ENCODE measurements around the gene SPTSSB. TPM values are rescaled to one million over a fixed set of nuclear protein-coding genes. Genes with fewer than 3 reads are reported as not detected.

SPTSSB gene
- total RNA-seq, 2 donors from 2014 or later: 0.32 TPM; not detected in 1

- Mint-ChIP-seq H3K27ac (no peak overlapping the region), H3K27me3 (peaks cover 21% of the 10 kb centered on the region), H3K4me1 (peaks cover 17% of the 10 kb centered on the region), H3K4me3 (peak overlapping the region; percentile 93), H3K36me3 (ENCODE audit: low read depth) (no peaks in the 10 kb centered on the region)
- H3K9me3 ChIP-seq (ENCODE audit: control insufficient read depth, low read length, poor library complexity, severe bottlenecking): no peaks in the 10 kb centered on the region
- no peak for DNase-seq
- peak; percentile 66 for ATAC-seq
These were observed 1.3 kb upstream of the SPTSSB start for GRCh38 chr3:161372321-161373260.

DNA sequence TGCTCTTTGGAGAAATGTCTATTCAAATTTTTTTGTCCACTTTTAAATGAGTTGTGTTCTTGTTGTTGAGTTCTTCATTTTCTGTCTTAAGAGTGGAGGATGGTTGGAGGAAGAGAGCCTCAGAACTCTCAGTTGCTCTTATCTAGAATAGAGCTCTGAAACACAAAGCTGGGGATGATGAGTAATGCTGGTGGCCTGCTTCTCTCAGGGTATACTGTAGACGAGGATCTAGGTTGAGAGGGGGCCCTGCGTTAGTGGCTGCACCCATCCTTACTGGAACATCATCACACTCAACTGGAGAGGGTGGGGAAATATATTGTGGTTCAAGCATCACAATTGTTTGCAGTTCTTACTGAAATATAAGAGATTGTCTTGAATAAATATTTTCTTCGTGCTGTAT lies 1.8 kb downstream of the SPTSSB start:
- H3K36me3 Mint-ChIP-seq (ENCODE audit: low read depth): no peaks in the 10 kb centered on the region
- peaks cover 17% of the 10 kb centered on the region for H3K4me1 Mint-ChIP-seq
- no peak overlapping the region for H3K27ac Mint-ChIP-seq
- H3K9me3 ChIP-seq (ENCODE audit: control insufficient read depth, low read length, poor library complexity, severe bottlenecking): no peaks in the 10 kb centered on the region
- H3K4me3 Mint-ChIP-seq: no peak overlapping the region
- ATAC-seq: no peak
- DNase-seq: no peak
- H3K27me3 Mint-ChIP-seq: peaks cover 35% of the 10 kb centered on the region

DNA sequence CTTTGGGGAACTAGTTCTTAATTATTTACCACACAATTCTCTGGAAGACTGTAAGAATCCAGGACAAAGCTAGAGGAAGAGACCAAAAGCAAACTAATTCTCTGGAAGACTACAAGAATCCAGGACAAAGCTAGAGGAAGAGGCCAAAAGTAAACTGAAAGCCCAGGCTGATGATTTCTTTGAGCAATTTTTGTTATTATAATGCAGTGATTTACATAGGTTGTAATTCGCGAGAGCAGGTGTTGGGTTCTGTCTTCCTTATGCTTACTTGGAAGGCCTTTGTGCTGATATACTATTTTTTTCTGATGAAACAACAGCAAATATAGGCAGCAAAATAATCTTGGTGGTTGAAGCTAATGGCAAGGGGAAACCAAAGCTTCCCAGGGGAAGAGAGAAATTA lies 5.2 kb downstream of the SPTSSB start:
- ATAC-seq: no peak
- H3K27ac Mint-ChIP-seq: no peak overlapping the region

GRCh38 chr3:161358488-161358887 lies 12.8 kb downstream of the SPTSSB start:
- H3K9me3 ChIP-seq (ENCODE audit: control insufficient read depth, low read length, poor library complexity, severe bottlenecking): no peaks in the 10 kb centered on the region
- no peak for DNase-seq
- no peaks in the 10 kb centered on the region for H3K4me1 Mint-ChIP-seq
- H3K36me3 Mint-ChIP-seq (ENCODE audit: low read depth): peaks cover 4% of the 10 kb centered on the region
- H3K27ac Mint-ChIP-seq: no peak overlapping the region
- ATAC-seq: no peak
- peaks cover 16% of the 10 kb centered on the region for H3K27me3 Mint-ChIP-seq
- no peak overlapping the region for H3K4me3 Mint-ChIP-seq

More for the DNA sequence above, 5.2 kb downstream of the SPTSSB start:
- DNase-seq: no peak
- peaks cover 27% of the 10 kb centered on the region for H3K27me3 Mint-ChIP-seq
- no peaks in the 10 kb centered on the region for H3K36me3 Mint-ChIP-seq (ENCODE audit: low read depth)
- no peaks in the 10 kb centered on the region for H3K9me3 ChIP-seq (ENCODE audit: control insufficient read depth, low read length, poor library complexity, severe bottlenecking)
- H3K4me3 Mint-ChIP-seq: no peak overlapping the region
- H3K4me1 Mint-ChIP-seq: peaks cover 5% of the 10 kb centered on the region

DNA sequence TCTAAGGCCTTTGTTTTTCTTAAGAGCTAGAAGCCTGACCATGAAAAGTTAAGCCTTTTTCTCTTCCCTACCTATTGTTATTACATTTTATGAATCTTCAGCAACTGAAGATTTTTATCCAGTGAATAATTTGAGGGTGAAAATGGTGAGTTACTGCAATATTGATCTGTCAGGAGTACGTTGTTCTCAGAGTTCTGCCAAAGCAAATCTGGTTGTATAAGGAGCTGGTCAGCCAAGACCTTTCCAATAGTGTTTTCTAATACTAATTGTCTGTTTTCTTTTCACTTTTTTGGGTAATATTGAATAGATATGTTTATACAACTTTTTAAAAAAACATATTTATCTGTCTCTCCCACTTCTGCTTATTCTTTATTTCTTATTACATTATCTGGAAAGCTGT lies 15.0 kb downstream of the SPTSSB start:
- Mint-ChIP-seq H3K27me3 (peaks cover 15% of the 10 kb centered on the region), H3K4me3 (no peak overlapping the region), H3K27ac (no peak overlapping the region), H3K36me3 (ENCODE audit: low read depth) (peaks cover 4% of the 10 kb centered on the region), H3K4me1 (no peaks in the 10 kb centered on the region)
- no peak for ATAC-seq
- no peak for DNase-seq
- no peaks in the 10 kb centered on the region for H3K9me3 ChIP-seq (ENCODE audit: control insufficient read depth, low read length, poor library complexity, severe bottlenecking)

DNA sequence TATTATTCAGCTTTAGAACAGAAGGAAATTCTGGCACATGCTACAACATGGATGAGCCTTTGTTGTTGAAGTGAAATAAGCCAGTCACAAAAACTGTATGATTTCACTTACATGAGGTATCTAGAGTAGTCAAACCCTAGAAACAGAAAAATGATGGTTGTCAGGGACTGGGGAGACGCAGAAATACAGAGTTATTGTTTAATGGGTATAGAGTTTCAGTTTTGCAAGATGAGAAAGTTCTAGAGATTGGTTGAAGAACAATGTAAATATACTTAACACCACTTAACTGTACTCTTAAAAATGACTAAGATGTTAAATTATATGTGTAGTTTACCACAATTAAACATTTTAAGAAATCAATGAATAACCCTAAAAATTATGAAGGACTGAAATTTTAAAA lies 15.8 kb downstream of the SPTSSB start:
- no peak for ATAC-seq

GRCh38 chr3:161354554-161354953 lies 16.8 kb downstream of the SPTSSB start:
- no peaks in the 10 kb centered on the region for H3K9me3 ChIP-seq (ENCODE audit: control insufficient read depth, low read length, poor library complexity, severe bottlenecking)
- Mint-ChIP-seq H3K27me3 (peaks cover 5% of the 10 kb centered on the region), H3K27ac (no peak overlapping the region), H3K4me1 (peaks cover 6% of the 10 kb centered on the region), H3K36me3 (ENCODE audit: low read depth) (peaks cover 2% of the 10 kb centered on the region), H3K4me3 (no peak overlapping the region)
- DNase-seq (no peak), ATAC-seq (no peak)

More for the DNA sequence above, 15.8 kb downstream of the SPTSSB start:
- peaks cover 8% of the 10 kb centered on the region for H3K27me3 Mint-ChIP-seq
- H3K27ac Mint-ChIP-seq: no peak overlapping the region
- no peaks in the 10 kb centered on the region for H3K4me1 Mint-ChIP-seq
- peaks cover 3% of the 10 kb centered on the region for H3K36me3 Mint-ChIP-seq (ENCODE audit: low read depth)
- no peaks in the 10 kb centered on the region for H3K9me3 ChIP-seq (ENCODE audit: control insufficient read depth, low read length, poor library complexity, severe bottlenecking)
- no peak overlapping the region for H3K4me3 Mint-ChIP-seq
- DNase-seq: no peak

GRCh38 chr3:161351330-161351729 lies 20.0 kb downstream of the SPTSSB start:
- ATAC-seq (no peak), DNase-seq (no peak)
- H3K9me3 ChIP-seq (ENCODE audit: control insufficient read depth, low read length, poor library complexity, severe bottlenecking): no peaks in the 10 kb centered on the region
- Mint-ChIP-seq H3K4me1 (peaks cover 21% of the 10 kb centered on the region), H3K27me3 (peaks cover 5% of the 10 kb centered on the region), H3K36me3 (ENCODE audit: low read depth) (peaks cover 2% of the 10 kb centered on the region), H3K4me3 (no peak overlapping the region), H3K27ac (no peak overlapping the region)

DNA sequence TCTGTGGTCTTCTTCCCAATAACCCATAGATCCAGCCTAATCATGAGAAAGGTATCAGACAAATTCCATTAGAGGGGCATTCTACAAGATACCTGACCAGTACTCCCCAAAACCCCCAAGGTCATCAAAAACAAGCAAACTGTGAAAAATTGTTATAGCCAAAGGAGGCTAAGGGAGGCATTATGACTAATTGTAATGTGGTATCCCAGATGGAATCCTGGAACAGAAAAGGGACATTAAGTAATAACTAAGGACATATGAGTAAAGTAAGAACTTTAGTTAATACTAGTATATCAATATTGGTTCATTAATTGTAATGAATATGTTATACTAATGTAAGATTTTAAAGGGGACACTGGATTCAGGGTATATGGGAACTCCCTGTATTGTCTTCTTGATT lies 20.4 kb downstream of the SPTSSB start:
- H3K4me1 Mint-ChIP-seq: peaks cover 21% of the 10 kb centered on the region
- peaks cover 5% of the 10 kb centered on the region for H3K27me3 Mint-ChIP-seq
- ATAC-seq (no peak), DNase-seq (no peak)
- H3K9me3 ChIP-seq (ENCODE audit: control insufficient read depth, low read length, poor library complexity, severe bottlenecking): no peaks in the 10 kb centered on the region
- H3K27ac Mint-ChIP-seq: no peak overlapping the region
- H3K36me3 Mint-ChIP-seq (ENCODE audit: low read depth): peaks cover 2% of the 10 kb centered on the region
- no peak overlapping the region for H3K4me3 Mint-ChIP-seq

- peak; percentile 92 for ATAC-seq
- H3K9me3 ChIP-seq (ENCODE audit: control insufficient read depth, low read length, poor library complexity, severe bottlenecking): no peaks in the 10 kb centered on the region
- no peak for DNase-seq
- peak overlapping the region; percentile 77 for H3K27ac Mint-ChIP-seq
- peaks cover 21% of the 10 kb centered on the region for H3K4me1 Mint-ChIP-seq
- H3K27me3 Mint-ChIP-seq: peaks cover 5% of the 10 kb centered on the region
- no peaks in the 10 kb centered on the region for H3K36me3 Mint-ChIP-seq (ENCODE audit: low read depth)
- peak overlapping the region; percentile 63 for H3K4me3 Mint-ChIP-seq
These were observed 21.6 kb downstream of the SPTSSB start for GRCh38 chr3:161349529-161350312.

DNA sequence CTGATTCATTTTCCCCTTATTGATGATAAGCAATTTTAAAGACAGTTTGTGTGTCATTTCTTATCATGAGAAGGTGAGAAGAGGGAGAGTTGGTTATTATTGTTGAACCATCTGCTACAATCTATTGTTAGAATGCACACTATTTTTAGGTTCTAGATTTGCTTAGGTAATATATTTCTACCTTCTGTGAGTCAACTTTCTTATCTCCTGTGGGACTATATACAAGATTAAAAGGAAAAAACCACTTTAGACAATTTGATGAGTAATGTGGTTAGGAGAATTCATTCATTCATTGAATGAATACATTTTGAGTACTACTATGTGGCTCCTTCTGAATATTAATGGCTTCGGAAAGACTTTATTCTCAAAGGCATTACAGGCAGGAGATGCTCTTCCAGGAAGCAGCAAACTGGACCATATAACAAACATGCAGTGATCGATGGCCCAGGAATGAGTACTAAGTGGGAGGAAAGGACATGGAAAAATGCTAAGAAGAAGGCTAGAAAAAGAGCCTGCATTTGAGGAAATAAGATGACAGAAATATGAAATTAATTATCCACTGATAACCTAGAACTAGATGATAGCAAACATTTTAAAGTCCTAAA lies 22.4 kb downstream of the SPTSSB start:
- DNase-seq (no peak), ATAC-seq (no peak)
- peak overlapping the region; percentile 77 for H3K27ac Mint-ChIP-seq
- no peak overlapping the region for H3K4me3 Mint-ChIP-seq
- H3K9me3 ChIP-seq (ENCODE audit: control insufficient read depth, low read length, poor library complexity, severe bottlenecking): no peaks in the 10 kb centered on the region
- H3K36me3 Mint-ChIP-seq (ENCODE audit: low read depth): no peaks in the 10 kb centered on the region
- H3K27me3 Mint-ChIP-seq: peaks cover 5% of the 10 kb centered on the region
- H3K4me1 Mint-ChIP-seq: peaks cover 21% of the 10 kb centered on the region

DNA sequence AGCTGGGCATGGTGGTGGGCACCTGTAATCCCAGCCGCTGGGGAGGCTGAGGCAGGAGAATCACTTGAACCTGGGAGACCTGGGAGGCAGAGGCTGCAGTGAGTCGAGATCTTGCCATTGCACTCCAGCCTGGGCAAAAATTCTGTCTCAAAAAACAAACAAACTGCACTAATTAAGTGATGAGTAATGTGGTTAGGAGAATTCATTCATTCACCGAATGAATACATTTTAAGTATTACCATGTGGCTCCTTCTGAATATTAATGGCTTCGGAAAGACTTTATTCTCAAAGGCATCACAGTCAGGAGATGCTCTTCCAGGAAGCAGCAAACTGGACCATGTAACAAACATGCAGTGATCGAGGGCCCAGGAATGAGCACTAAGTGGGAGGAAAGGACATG lies 23.6 kb downstream of the SPTSSB start:
- peaks cover 21% of the 10 kb centered on the region for H3K4me1 Mint-ChIP-seq
- H3K4me3 Mint-ChIP-seq: no peak overlapping the region
- no peaks in the 10 kb centered on the region for H3K36me3 Mint-ChIP-seq (ENCODE audit: low read depth)
- no peak overlapping the region for H3K27ac Mint-ChIP-seq
- no peak for ATAC-seq
- DNase-seq: no peak
- peaks cover 5% of the 10 kb centered on the region for H3K27me3 Mint-ChIP-seq
- H3K9me3 ChIP-seq (ENCODE audit: control insufficient read depth, low read length, poor library complexity, severe bottlenecking): no peaks in the 10 kb centered on the region

DNA sequence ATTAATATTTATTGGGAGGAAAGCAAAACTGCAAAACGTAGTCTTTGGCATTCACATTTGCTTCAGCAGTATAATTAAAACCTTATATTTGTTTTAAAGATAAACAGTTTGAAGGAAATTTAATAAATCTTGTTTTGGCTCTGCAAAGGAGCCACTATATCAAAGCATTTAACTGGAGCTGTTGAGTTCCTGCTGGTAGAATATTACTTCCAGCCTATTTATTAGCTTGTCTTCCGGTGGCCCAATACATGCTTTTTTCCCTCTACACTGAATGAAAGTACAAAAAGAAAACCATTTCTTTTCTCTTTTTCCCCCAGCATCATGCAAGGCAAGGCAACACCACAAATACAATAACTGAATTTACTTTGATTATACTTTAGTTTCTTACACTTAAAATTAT lies 26.3 kb downstream of the SPTSSB start:
- H3K4me1 Mint-ChIP-seq: peaks cover 20% of the 10 kb centered on the region
- no peaks in the 10 kb centered on the region for H3K36me3 Mint-ChIP-seq (ENCODE audit: low read depth)
- H3K27me3 Mint-ChIP-seq: peaks cover 11% of the 10 kb centered on the region
- no peak for DNase-seq
- no peak overlapping the region for H3K27ac Mint-ChIP-seq
- no peaks in the 10 kb centered on the region for H3K9me3 ChIP-seq (ENCODE audit: control insufficient read depth, low read length, poor library complexity, severe bottlenecking)
- H3K4me3 Mint-ChIP-seq: no peak overlapping the region
- no peak for ATAC-seq

Data from T-helper 17 cell (primary cell).